GM19395 (cell line): Measurements from ENCODE around the gene NPDC1.
"Not testable (repeated sequence)": the region's sequence is repeated elsewhere in the genome, so short reads cannot be mapped to it uniquely, and the experiment has no call there.

Experiments used
- ATAC-seq: cut with Tn5 transposase; IDR thresholded peaks from one replicate; pipeline ENCODE4 v1.9.1; 2021; ENCODE audit warnings: mild to moderate bottlenecking, moderate library complexity; ENCODE audit not compliant: unreplicated experiment

The NPDC1 gene

GRCh38 chr9:137014166-137014565 is 31.8 kb downstream of the NPDC1 start:
- ATAC-seq = no peak

GRCh38 chr9:137013571-137013940 is 32.4 kb downstream of the NPDC1 start:
- no peak for ATAC-seq

GRCh38 chr9:137012694-137013570 is 33.0 kb downstream of the NPDC1 start:
- no peak for ATAC-seq

- no peak for ATAC-seq
These were observed 33.9 kb downstream of the NPDC1 start for GRCh38 chr9:137011907-137012675.

- ATAC-seq = no peak
These were observed 34.8 kb downstream of the NPDC1 start for GRCh38 chr9:137011156-137011555.

GRCh38 chr9:137009938-137010732 is 35.8 kb downstream of the NPDC1 start:
- ATAC-seq = no peak

- ATAC-seq = no peak
These were observed 36.8 kb downstream of the NPDC1 start for GRCh38 chr9:137009217-137009616.

- ATAC-seq = no peak
These were observed 37.7 kb downstream of the NPDC1 start for GRCh38 chr9:137008312-137008711.

- no peak for ATAC-seq
These were observed 38.1 kb downstream of the NPDC1 start for GRCh38 chr9:137007816-137008270.

GRCh38 chr9:137007108-137007815 is 38.7 kb downstream of the NPDC1 start:
- ATAC-seq = no peak

GRCh38 chr9:137006116-137007003 is 39.6 kb downstream of the NPDC1 start:
- ATAC-seq = no peak

GRCh38 chr9:137004285-137004684 is 41.7 kb downstream of the NPDC1 start:
- not testable (repeated sequence) for ATAC-seq

- no peak for ATAC-seq
These were observed 43.3 kb downstream of the NPDC1 start for GRCh38 chr9:137002646-137003041.

- ATAC-seq = no peak
These were observed 43.9 kb downstream of the NPDC1 start for GRCh38 chr9:137001857-137002645.

- peak; percentile 80 for ATAC-seq
These were observed 45.6 kb downstream of the NPDC1 start for GRCh38 chr9:137000177-137000930.

GRCh38 chr9:136997830-136998234 is 48.1 kb downstream of the NPDC1 start:
- no peak for ATAC-seq

- ATAC-seq = no peak
These were observed 48.6 kb downstream of the NPDC1 start for GRCh38 chr9:136997371-136997770.
